HepG2 (cell line): ENCODE measurements around the gene PIGN. TPM values are rescaled to one million over a fixed set of nuclear protein-coding genes. Genes with fewer than 3 reads are reported as not detected.

ENCODE experiments used
- ATAC-seq: fragments of 200-7000 bp; cut with Tn5 transposase; 3 replicates; pipeline ENCODE4 v1.9.1; 2020; ENCODE audit warnings: mild to moderate bottlenecking, moderate library complexity
- BruUV-seq: library from RNA; stranded (reverse); fragments of 400-500 nt; replicated peaks from 2 replicates; lab custom pipeline; 2021; lab: Mats Ljungman, UMichigan
- CTCF ChIA-PET: fragments of 300-600 bp; formaldehyde crosslinking; extraction: SDS; loops from one replicate; lab custom pipeline; 2021; ENCODE audit warnings: low total read pairs, inconsistent platforms, low intra/inter-chr PET ratio; lab: Yijun Ruan, JAX
- POLR2A ChIA-PET: fragments of 350-600 bp; sonication (Branson Sonifier 250); formaldehyde crosslinking; loops from one replicate; lab custom pipeline; 2020; ENCODE audit warnings: antibody characterized with exemption, inconsistent platforms; lab: Yijun Ruan, JAX
- DNase-seq: peaks from one replicate; pipeline ENCODE4 v3.0.0-alpha.2; 2015; ENCODE audit warnings: low spot score
- FAIRE-seq: peaks from 3 replicates; lab custom pipeline; 2011; peaks lifted over from hg19 to GRCh38; lab: Jason Lieb, UNC
- H2AFZ ChIP-seq: one replicate; pipeline ENCODE4 v1.6.1; 2011; ENCODE audit warnings: low read length, inconsistent platforms
- H3K27ac ChIP-seq: fragments of 300-600 bp; 3 replicates; pipeline ENCODE4 v1.8.0; 2011; ENCODE audit warnings: mixed run types, mild to moderate bottlenecking, mixed read lengths, low read length, inconsistent platforms; ENCODE audit not compliant: insufficient read depth; ENCODE audit errors: extremely low read length
- H3K27me3 ChIP-seq, 2 experiments: fragments of 200-600 bp in 1 of 2; 2 replicates in 1 of 2; 3 replicates in 1 of 2; pipeline versions ENCODE4 v1.6.0 to v1.8.0; 2011; ENCODE audit warnings: low read length in 2 of 2, mild to moderate bottlenecking in 2 of 2, moderate library complexity in 2 of 2, inconsistent platforms in 1 of 2; ENCODE audit not compliant: insufficient read depth in 2 of 2, control insufficient read depth in 1 of 2
- H3K36me3 ChIP-seq, 2 experiments: fragments of 200-600 bp in 1 of 2; replicated peaks in 1 of 2; 2 replicates in 1 of 2; 3 replicates in 1 of 2; pipeline versions ENCODE4 v1.5.1 to v1.8.0; 2011; ENCODE audit warnings: low read length in 2 of 2, inconsistent platforms in 1 of 2; ENCODE audit not compliant: insufficient read depth in 2 of 2, control insufficient read depth in 1 of 2
- H3K4me1 ChIP-seq: 2 replicates; pipeline ENCODE4 v1.5.1; 2012; ENCODE audit warnings: low read length, inconsistent platforms; ENCODE audit not compliant: insufficient read depth
- H3K4me2 ChIP-seq: 2 replicates; pipeline ENCODE4 v1.6.0; 2011; ENCODE audit warnings: low read depth, low read length, inconsistent platforms
- H3K4me3 ChIP-seq, 3 experiments: fragments of 200-600 bp in 1 of 3; sonication (generic), shearing (Covaris generic) in 1 of 3; replicated peaks in 1 of 3; 2 replicates each; pipeline ENCODE4 v1.5.1; 2011 to 2016; ENCODE audit warnings: low read length in 3 of 3, inconsistent platforms in 2 of 3, low read depth in 2 of 3, mild to moderate bottlenecking in 2 of 3, control low read depth in 1 of 3, mixed read lengths in 1 of 3; ENCODE audit not compliant: insufficient read depth in 1 of 3
- H3K79me2 ChIP-seq: one replicate; pipeline ENCODE4 v1.6.1; 2011; ENCODE audit warnings: low read length, inconsistent platforms; ENCODE audit not compliant: insufficient read depth
- H3K9ac ChIP-seq: 2 replicates; pipeline ENCODE4 v1.6.0; 2011; ENCODE audit warnings: mild to moderate bottlenecking, low read depth, low read length, inconsistent platforms; ENCODE audit not compliant: insufficient read depth
- H3K9me3 ChIP-seq: 2 replicates; pipeline ENCODE4 v1.5.1; 2012; ENCODE audit warnings: mild to moderate bottlenecking, low read length
- H4K20me1 ChIP-seq: 2 replicates; pipeline ENCODE4 v1.6.0; 2011; ENCODE audit warnings: inconsistent platforms, mild to moderate bottlenecking, low read length, moderate library complexity; ENCODE audit not compliant: insufficient read depth
- AFF4 ChIP-seq: sonication (generic); formaldehyde crosslinking; IDR thresholded peaks from 2 replicates; pipeline ENCODE4 v1.4.0; 2020; ENCODE audit warnings: missing genetic modification reagents
- ETV5 ChIP-seq: IDR thresholded peaks from 2 replicates; pipeline ENCODE4 v1.6.1; 2018; ENCODE audit warnings: missing biosample characterization, missing genetic modification reagents, inconsistent platforms, borderline replicate concordance
- REPIN1 ChIP-seq: sonication (generic); formaldehyde crosslinking; IDR thresholded peaks from 2 replicates; pipeline ENCODE4 v1.8.0; 2022; ENCODE audit warnings: missing genetic modification reagents, low read depth, mild to moderate bottlenecking, borderline replicate concordance
- RFX5 ChIP-seq: IDR thresholded peaks from 2 replicates; pipeline ENCODE4 v1.6.1; 2011; ENCODE audit warnings: low read depth, low read length, improper control_type of control experiment
- WGBS: methylation state at CpG from one replicate; pipeline ENCODE4 v1.1.6; 2017; ENCODE audit warnings: low lambda C conversion rate; 5-methylcytosine and 5-hydroxymethylcytosine counted together
- in situ Hi-C: cut with HindIII; loops from 2 replicates; pipeline ENCODE4 v1.10.0; 2017; ENCODE audit warnings: low pct_unique_long_range_greater_than_20kb; ENCODE audit not compliant: extremely low pct_ligation_motif_present
- intact Hi-C: fragments of 100-400 bp; cut with micrococcal nuclease; formaldehyde crosslinking; loops from one replicate; pipeline ENCODE4 v1.10.0; 2022; ENCODE audit not compliant: unreplicated experiment
- polyA plus RNA-seq, 8 experiments: library from polyadenylated mRNA; depleted of rRNA in 3 of 8; stranded (reverse) in 7 of 8; unstranded in 1 of 8; fragments of >200 nt; fragmentation: Illumina TruSeq in 4 of 8; extraction: Trizol in 4 of 8; gene quantifications; 2 replicates each; pipeline versions ENCODE4 v1.2.1 to v1.2.3, GENCODE V29; 2011 to 2016; ENCODE audit warnings: low read depth in 4 of 8, missing spikeins in 1 of 8, mixed read lengths in 1 of 8; ENCODE audit not compliant: insufficient read depth in 1 of 8
- total RNA-seq, 5 experiments: library from RNA; depleted of rRNA; stranded (reverse); fragments of >200 nt; fragmentation: Illumina TruSeq; extraction: Trizol; gene quantifications; 2 replicates each; pipeline ENCODE4 v1.2.3, GENCODE V29; 2016; ENCODE audit warnings: low read depth in 1 of 5
- TF ChIP-seq, protein P1 (sequence below): sonication (generic); formaldehyde crosslinking; IDR thresholded peaks from 2 replicates; pipeline ENCODE4 v1.5.0; 2020; ENCODE audit warnings: mild to moderate bottlenecking, missing genetic modification reagents, borderline replicate concordance

The PIGN gene
- total and polyA plus RNA-seq, 2 of the 13 experiments (the other 11 are each of a cell fraction or from before 2014, with no cell fraction given), result 15.5 to 33.6 TPM

- H3K79me2 ChIP-seq, result no peaks in the 10 kb centered on the region
- CTCF ChIA-PET, result no interaction called here
- no peak overlapping the region for H3K27ac ChIP-seq
- WGBS, result 98% methylated on average over 1 of the region's 1 CpG
- TF ChIP-seq, protein P1, sequence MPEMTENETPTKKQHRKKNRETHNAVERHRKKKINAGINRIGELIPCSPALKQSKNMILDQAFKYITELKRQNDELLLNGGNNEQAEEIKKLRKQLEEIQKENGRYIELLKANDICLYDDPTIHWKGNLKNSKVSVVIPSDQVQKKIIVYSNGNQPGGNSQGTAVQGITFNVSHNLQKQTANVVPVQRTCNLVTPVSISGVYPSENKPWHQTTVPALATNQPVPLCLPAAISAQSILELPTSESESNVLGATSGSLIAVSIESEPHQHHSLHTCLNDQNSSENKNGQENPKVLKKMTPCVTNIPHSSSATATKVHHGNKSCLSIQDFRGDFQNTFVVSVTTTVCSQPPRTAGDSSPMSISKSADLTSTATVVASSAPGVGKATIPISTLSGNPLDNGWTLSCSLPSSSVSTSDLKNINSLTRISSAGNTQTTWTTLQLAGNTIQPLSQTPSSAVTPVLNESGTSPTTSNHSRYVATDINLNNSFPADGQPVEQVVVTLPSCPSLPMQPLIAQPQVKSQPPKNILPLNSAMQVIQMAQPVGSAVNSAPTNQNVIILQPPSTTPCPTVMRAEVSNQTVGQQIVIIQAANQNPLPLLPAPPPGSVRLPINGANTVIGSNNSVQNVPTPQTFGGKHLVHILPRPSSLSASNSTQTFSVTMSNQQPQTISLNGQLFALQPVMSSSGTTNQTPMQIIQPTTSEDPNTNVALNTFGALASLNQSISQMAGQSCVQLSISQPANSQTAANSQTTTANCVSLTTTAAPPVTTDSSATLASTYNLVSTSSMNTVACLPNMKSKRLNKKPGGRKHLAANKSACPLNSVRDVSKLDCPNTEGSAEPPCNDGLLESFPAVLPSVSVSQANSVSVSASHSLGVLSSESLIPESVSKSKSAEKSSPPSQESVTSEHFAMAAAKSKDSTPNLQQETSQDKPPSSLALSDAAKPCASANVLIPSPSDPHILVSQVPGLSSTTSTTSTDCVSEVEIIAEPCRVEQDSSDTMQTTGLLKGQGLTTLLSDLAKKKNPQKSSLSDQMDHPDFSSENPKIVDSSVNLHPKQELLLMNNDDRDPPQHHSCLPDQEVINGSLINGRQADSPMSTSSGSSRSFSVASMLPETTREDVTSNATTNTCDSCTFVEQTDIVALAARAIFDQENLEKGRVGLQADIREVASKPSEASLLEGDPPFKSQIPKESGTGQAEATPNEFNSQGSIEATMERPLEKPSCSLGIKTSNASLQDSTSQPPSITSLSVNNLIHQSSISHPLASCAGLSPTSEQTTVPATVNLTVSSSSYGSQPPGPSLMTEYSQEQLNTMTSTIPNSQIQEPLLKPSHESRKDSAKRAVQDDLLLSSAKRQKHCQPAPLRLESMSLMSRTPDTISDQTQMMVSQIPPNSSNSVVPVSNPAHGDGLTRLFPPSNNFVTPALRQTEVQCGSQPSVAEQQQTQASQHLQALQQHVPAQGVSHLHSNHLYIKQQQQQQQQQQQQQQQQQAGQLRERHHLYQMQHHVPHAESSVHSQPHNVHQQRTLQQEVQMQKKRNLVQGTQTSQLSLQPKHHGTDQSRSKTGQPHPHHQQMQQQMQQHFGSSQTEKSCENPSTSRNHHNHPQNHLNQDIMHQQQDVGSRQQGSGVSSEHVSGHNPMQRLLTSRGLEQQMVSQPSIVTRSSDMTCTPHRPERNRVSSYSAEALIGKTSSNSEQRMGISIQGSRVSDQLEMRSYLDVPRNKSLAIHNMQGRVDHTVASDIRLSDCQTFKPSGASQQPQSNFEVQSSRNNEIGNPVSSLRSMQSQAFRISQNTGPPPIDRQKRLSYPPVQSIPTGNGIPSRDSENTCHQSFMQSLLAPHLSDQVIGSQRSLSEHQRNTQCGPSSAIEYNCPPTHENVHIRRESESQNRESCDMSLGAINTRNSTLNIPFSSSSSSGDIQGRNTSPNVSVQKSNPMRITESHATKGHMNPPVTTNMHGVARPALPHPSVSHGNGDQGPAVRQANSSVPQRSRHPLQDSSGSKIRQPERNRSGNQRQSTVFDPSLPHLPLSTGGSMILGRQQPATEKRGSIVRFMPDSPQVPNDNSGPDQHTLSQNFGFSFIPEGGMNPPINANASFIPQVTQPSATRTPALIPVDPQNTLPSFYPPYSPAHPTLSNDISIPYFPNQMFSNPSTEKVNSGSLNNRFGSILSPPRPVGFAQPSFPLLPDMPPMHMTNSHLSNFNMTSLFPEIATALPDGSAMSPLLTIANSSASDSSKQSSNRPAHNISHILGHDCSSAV (CRISPR knock-in tag), result no peak
- no peak for TF ChIP-seq RFX5
- no peak for TF ChIP-seq AFF4 (CRISPR knock-in tag)
- no peak for TF ChIP-seq REPIN1 (CRISPR knock-in tag)
- TF ChIP-seq ETV5 (CRISPR knock-in tag), result no peak
- TF ChIP-seq, all 625 proteins: peak for 0
- H3K4me3 ChIP-seq, result no peak overlapping the region
- no peaks in the 10 kb centered on the region for H3K9me3 ChIP-seq
- BruUV-seq, result no TSS peak
- H3K9ac ChIP-seq, result no peak overlapping the region
- no peak for ATAC-seq
- peaks cover 6 to 29% of the 10 kb centered on the region in 2 experiments; a peak in 4 of 5 replicates for H3K36me3 ChIP-seq
- no peak for FAIRE-seq
- H3K4me2 ChIP-seq, result no peak overlapping the region
- no peaks in the 10 kb centered on the region for H3K27me3 ChIP-seq
- H2AFZ ChIP-seq, result no peak overlapping the region
- in situ Hi-C loops, result no loop called here
- no peaks in the 10 kb centered on the region for H4K20me1 ChIP-seq
- POLR2A ChIA-PET, result no interaction called here
- intact Hi-C loops, result no loop called here
- no peak for DNase-seq
- H3K4me1 ChIP-seq, result 0 out of 2 replicates have a peak, but pooled peaks cover 7% of the 10 kb centered on the region
Observed at GRCh38 chr18:62140259-62140658, 46.6 kb downstream of the PIGN start.
